GM21447 (cell line): Measurements from ENCODE around the gene CTNNA3.

Experiments used
- ATAC-seq: cut with Tn5 transposase; IDR thresholded peaks from one replicate; pipeline ENCODE4 v1.9.1; 2021; ENCODE audit not compliant: unreplicated experiment

Gene CTNNA3

DNA sequence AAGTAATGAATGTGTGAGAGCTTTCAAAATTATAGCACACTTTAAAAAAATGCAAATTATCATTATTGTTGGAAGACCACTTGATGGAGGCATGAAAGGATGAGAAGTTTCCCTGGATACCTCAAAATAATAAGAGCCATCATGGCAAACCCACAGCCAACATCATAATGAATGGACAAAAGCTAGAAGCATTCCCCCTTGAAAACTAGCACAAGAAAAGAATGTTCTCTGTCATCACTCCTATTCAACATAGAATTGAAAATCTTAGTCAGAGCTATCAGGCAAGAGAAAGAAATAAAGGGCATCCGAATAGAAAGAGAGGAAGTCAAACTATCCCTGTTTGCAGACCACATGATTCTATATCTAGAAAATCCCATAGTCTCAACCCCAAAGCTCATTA lies 1657.4 kb downstream of the CTNNA3 start:
- no peak for ATAC-seq

DNA sequence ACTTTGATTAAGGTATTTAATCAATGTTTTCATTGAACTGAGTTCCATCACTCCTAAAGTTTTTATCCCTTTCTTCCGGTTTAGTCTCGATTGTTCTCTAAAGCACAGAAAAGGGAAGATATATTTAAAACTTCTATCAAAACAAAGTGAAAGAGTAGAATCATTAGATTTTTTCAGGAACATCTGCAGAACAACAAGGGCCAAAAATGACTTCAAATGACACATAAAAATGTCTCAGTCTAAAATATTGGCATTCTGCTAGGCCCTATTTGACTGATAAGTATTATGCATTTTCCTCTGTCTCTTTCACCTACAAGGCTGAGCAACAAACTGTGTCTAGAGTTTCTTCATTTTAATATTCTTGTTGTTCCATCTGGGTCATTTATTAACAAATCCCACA lies 1669.7 kb downstream of the CTNNA3 start:
- ATAC-seq, result no peak

DNA sequence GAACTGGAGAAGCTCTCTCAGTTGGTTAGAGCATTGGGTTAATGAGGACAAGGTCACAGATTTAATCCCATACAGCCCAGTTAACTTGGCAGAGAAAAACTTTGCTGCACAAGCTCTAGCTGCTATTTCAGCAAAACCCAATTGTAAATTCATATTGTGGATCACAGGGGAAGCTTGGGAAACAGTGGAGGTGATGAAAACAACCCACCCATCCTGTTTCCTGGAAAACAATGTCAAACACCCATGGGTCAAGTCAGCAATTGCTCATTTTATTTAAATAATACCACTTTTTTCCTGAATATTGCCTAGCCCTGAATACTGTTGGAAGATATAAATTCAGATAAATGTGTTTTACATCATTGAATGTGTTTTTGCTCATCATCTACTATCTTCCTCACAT lies 1670.8 kb downstream of the CTNNA3 start:
- ATAC-seq, result no peak

DNA sequence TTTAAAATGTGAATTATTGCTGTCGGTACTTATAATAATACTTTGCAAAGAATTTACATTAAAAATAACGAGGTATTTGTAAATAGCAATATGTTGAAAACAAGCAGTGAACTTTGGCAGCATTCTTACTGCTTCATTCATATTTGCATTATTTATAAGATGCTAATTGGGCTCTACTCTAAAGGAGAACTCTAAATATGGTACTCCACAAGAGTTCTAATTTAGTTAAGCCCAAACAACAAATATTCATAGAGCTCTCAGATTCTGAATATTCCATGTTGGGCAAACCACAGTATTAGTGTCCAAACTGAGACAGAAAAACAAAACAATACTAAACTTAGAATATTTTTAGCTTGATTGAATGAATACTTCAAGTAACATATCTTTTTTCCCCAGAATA lies 1674.6 kb downstream of the CTNNA3 start:
- ATAC-seq, result no peak

DNA sequence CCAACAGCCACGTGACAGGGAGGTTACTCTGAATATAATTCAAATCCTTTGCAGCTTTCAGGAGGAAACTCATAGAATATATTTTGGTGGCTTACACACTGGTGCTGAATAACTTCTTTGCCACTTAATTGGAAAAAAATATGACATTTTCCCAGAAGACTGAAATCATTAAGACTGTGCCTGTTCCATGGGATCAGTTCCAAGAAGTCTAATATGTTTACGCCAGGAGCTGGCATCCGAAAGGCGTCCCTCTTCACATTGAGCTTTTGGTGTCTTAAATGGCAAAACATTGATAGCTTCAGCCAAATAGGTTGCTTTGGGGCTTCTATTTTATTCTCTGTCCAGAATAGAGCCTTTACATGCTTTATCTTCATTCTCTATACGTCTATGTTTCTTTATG lies 1687.8 kb downstream of the CTNNA3 start:
- ATAC-seq, result no peak

DNA sequence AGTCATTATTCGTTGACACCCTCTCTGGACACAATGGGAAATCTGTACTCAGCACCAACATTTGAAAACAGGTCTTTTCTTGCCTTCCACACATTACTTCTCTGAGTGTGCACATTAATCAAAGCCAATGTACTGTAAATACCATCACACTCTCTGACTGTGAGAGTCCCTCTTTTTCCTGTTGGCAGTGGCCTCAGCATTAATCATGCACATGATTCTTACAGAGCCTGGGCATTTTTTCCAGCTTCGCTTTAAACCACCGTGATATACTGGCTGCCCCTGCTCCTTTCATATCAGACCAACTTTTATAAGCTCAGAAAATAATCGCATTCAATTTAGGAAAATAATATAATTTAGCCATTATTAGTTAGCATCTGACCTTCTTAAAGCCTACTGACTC lies 1689.6 kb downstream of the CTNNA3 start:
- ATAC-seq, result no peak

DNA sequence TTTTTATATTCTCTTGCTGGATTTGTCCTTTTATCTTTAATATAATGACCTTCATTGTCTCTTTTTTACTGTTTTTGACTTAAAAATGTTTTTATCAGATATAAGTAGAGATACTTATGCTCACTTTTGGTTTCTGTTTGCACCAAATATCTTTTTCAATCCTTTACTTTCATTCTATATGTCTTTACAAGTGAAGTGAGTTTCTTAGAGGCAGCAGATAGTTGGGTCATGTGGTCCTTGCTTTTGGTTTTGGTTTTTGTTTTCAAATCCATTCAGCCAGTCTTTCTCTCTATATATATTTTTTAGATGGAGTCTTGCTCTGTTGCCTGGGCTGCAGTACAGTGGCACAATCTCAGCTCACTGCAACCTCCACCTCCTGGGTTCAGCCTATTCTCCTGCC lies 1702.5 kb downstream of the CTNNA3 start:
- ATAC-seq, result no peak

DNA sequence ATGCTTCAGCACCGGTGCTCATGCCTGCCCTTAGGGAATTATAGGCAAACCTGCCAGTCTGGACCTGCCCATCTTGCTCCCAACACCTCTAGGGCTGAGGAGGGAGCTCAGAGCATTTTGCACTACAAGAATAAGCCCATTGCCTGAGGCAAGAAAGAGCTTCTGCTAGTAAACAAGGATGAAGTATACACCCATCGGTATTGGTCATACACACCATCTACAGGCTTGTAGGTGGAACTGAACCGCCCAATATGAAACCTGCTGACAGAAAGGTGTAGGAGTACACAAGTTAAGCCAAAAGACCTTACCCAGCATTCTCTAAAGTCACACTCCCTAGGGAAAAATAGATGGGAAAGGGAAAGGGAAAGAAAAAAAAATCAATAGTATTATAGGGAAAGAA lies 1727.1 kb downstream of the CTNNA3 start:
- ATAC-seq, result no peak

DNA sequence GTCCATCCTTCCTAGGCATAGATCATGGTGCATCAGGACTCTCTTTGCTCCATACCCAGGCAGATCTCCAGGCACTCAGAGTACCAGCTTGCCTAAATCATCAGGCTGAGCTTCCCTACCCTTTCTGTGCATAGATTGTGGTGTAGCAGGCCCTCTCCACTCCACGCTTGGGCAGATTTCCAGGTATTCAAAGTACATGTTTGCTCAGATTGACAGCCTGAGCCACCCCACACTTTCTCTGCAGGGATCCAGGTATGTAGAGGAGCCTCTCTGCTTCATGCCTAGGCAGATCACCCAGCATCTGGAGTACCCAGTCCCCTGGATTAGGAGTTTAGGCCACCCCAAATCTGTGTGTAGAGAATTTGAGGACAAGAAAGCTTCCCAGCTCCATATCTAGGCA lies 1727.6 kb downstream of the CTNNA3 start:
- no peak for ATAC-seq

DNA sequence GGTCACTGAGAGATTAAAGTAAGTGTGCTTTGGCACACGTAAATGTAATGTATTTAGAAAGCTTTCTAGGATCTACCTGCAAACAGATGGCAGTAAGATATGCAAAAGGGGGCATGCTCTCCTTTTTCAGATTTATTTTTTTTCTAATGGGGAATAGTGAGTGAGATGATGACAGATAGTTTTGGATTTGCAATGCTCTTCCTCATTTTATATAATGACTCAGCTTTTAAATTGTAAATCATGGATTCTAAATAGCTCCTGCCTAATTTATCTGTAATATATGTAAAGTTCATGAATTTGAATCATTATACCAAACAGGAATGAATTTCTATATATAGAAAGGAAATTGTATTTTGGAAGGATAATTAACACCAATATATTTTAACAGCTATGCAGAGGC lies 1731.8 kb downstream of the CTNNA3 start:
- ATAC-seq, result no peak

DNA sequence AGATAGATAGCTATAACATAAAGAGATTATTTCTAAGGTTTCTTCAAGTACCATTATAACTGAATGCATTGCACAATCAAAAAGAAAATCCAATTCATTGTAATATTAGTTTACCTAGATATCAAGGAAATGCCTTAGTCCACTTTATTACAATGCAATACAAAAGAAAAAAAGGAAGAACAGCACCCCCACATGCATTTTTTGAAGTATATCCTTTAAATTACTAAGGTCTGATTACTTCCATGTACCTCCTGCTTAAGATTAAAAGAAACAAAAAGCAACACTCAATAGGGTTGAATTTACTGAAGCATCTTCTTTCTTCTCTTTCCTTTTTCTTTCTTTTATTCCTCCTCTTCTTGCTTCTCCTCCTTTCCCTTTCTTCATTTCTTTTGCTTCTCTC lies 1743.9 kb downstream of the CTNNA3 start:
- no peak for ATAC-seq

DNA sequence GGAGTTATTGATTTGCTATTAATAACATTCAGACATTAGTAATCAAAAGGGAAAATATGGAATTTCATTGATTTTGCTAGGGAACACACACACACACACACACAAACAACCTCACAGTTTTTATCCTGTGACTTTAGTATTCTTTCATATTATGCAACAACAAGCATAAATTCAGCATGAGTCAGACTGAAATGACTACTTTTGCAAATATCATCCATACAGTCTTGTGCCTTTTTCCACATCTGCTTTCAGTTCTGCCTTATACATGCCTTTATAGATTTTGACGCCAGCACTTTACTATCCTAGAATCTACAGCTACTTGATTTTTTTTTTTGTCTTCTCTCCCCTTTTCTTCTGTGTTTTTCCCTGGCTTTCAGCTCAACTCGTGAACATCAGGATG lies 1745.9 kb downstream of the CTNNA3 start:
- no peak for ATAC-seq

DNA sequence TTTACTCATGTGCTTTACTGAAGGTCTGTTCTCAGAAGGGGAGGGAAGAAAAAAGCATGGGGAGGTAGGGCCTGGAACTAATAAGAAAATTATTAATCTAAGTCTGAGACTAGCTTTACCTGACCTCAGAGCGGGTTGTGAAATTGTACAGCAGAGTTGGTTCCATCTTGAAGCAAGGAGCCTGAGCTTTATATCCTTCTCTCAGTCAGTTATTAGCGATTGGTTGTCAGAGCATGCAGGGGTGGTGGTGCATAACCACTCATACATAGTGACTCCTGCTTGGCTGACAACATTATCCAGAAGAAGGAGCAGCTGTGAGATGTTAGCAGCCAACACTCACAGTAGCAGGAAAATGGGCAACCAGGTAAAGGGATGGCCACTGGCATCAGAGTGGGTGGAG lies 1746.5 kb downstream of the CTNNA3 start:
- ATAC-seq, result no peak

DNA sequence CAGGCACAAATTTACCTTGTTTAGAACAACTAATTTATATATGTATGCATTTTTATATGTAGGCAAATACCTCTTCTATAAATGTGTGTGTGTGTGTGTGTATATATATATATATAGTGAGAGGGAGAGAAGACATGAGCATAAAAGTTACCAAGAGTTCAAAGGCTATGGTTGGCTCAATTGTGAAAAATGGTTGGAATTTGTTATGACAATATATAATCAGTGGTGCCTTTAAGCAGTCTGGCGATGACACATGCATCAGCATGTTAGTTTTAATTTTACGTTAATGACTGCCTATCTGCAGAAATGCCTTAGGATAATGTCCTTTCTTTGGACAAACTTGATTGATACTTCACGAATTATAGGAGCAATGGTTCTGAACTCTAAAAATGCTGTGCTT lies 1750.9 kb downstream of the CTNNA3 start:
- ATAC-seq, result no peak

DNA sequence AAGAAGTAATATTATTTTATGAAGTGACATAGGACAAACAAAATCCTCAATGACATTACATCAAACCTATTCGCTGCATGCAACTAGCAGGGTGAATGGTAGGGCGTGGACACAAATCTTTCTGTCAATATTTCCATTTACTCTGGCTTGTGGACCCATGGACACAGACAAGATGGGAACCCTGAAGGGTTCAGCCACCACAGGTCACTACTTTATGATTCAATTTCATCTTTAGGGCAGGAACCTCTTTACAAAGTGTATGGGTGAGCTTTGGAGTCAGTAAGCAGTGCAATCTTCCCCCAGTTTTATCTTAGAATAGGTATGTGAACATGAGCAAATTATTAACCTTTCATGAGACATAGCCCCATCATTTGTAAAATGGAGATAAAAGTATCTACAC lies 1752.5 kb downstream of the CTNNA3 start:
- no peak for ATAC-seq

DNA sequence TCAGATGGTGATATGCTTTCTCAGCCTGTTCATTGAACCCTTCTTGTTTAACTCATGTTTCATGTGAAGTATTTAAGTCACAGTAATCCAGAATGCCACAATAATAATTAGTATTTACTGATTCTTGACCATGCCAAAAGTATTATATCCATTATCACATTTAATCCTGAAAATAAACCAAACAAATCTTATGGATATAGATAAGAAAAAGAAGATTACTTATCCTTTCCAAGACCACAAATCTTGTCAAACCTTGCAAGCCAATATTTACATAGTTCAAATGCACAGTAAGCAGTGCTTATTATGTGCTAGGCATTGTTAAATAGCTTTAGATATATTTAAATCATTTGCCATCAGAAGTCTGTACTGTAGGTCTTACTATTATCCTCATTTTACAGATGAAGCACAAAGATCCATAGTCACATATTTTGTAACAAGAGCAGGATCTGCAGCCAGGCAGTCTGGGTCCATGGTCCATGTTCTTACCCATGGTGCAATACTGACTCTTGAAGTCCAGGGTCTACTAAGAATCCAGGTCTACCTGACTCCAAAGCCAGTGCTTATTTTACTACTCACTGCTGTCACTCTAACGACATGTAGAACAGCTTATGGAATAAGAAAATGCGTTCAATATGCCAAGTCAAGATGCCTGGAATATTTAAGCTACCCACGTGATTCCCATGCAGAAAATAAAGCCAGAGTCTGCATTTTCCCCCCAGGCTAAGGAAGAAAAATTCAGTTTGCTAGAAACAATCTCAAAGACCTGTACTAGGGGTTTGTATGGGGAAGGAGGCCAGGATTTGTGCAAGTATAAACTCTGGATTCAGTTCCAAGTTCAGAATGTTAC lies 1755.0 kb downstream of the CTNNA3 start:
- ATAC-seq, result no peak

DNA sequence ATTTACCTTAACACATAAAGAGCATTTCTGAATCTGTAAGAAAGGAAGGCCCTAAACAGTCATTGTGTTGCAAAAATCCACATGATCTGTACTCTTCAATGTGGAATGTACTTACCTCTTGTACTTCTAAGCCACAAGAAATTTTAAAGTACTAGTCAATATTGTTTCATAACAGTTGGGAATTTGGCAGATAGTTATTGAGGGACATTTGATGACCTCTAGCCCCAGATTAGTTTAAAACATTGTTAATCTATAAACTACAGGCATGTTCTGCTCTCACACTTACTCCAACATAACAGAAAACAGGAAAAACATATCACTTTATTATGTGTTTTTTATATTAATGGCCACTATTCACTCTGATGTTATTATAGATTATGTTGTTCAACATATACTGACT lies 1755.9 kb downstream of the CTNNA3 start:
- ATAC-seq, result no peak

DNA sequence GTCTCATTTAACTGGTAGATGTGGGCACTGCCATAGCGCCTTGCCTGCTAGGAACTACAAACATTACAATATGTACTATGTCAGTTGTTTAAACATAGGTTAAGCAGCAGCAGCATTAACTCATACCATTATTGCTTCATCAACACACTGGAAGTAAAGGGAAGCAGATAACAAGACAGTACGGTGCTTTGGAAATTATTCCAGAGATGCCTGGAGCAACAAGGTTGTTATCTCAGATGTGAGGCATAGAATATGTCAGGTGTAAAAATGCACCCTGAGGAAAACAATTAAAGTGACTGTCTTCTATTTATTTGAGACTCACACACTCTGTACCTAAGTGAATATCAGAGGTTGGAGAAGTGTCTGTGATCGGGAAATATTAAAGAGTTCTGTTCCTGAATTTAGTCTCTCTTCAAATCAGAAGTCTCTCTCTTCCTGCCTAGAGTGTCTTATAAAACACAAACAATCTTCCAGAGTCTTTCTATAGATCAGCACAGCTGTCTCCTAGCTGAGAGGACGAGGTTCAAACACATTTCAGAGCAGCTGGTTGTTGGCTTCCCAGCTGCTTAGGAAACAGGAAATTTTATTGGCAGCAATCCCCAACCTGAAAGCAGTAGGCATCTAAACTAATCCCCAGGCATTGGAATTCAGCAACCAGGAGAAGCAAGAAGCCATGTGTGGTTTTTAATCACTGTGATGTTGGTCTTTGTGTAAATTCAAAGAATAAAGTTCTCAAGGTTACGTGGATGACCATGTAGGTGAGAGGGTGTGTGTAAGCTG lies 1764.5 kb downstream of the CTNNA3 start:
- no peak for ATAC-seq

DNA sequence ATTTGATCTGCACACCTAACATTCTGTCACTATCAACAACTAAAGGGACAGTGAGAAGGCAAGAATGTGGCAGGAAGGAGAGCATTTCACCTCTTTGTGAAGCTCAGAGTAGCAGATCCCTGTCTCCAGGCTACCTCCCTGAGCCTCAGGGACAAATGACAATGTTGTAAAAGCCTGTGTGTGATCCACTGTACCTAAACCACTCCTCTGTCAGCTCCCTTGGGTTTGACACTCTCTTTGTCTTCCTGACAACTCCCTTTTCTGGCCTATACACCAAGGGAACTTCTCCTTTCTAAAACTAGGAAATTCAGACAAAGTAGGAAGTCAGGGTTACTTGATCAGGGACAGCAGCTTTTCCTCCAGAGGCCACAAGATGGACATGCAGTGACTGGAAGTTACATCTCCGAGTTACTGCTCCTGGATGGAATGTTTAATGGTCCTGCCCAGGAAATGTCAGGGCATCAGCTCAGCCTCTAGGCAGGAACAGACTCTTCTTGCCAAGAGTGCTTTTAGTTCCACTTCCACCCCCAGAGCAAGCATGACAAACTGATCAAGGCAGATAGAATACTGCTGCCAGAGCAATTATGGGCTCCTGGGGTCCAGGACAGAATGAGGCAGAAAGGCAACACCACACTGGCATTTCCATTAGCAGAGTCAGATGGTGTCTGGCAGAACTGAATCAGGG lies 1784.7 kb downstream of the CTNNA3 start:
- no peak for ATAC-seq

DNA sequence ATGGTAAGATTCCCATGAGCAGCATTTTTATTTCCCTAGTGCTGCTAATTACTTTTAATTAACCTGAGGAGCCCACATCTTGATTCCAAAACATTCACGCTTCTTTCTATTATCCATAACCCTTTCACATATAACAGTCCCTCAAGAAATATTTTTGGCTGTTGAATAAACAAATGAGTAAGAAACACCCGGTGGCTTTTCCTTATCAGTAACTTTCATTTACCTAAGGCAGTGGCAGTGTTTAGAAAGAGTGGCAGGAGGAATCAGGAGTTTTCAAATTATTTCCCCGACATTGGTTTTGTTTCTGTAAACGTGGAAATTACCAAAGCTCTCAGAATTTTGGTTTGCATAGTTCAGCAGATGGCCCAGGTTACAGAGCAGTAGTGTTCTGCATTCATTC lies 1785.8 kb downstream of the CTNNA3 start:
- no peak for ATAC-seq

DNA sequence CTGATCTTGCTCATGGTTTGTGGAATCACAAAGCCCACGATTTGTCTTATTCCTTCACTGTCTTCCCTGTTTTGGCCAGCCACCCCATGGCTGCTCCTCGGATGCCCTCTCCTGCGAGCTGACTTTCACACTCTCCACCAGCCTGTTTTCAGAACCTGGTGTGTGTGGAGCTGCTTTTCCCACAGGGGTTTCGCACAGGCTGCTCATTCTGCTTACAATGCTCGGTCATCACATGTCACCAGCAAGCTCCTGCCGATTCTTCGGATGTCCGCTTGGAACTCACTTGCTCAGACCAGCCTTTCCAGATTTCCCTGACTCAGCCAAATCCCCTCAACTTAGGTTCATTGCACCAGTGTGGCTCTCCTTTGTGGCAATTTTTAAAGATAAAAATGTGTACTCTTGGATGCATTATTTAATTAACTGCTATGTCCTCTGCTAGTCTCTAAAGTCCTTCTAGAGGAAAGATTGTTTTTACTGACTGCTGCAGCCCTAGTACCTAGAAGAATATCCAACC lies 1788.7 kb downstream of the CTNNA3 start:
- no peak for ATAC-seq

DNA sequence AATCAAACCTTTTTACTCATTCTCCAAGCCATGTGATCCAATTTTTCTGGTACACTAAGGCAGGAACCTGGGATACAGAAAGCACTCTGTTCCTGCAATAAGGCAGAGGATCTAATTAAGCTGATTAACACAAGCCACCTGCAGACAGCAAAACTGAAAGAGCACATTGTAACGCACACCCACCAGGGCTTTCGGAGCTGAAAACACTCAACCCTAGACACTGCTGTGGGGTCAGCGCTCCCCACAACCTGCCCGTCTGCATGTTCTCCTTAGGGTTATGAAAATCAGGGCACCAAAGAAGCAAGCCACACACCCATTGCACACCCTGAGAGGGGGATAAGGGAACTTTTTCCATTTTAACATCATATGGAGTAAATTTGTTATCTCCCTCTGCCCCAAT lies 1792.4 kb downstream of the CTNNA3 start:
- no peak for ATAC-seq
